Measurements from ENCODE around the gene TCHP. TPM values are rescaled to one million over a fixed set of nuclear protein-coding genes. Genes with fewer than 3 reads are reported as not detected.
A peak's percentile ranks its signal among the peaks of the same experiment; 100 is the strongest.

Gene TCHP
- total RNA-seq, 1 experiment from 2014 or later: 13.3 TPM

DNA sequence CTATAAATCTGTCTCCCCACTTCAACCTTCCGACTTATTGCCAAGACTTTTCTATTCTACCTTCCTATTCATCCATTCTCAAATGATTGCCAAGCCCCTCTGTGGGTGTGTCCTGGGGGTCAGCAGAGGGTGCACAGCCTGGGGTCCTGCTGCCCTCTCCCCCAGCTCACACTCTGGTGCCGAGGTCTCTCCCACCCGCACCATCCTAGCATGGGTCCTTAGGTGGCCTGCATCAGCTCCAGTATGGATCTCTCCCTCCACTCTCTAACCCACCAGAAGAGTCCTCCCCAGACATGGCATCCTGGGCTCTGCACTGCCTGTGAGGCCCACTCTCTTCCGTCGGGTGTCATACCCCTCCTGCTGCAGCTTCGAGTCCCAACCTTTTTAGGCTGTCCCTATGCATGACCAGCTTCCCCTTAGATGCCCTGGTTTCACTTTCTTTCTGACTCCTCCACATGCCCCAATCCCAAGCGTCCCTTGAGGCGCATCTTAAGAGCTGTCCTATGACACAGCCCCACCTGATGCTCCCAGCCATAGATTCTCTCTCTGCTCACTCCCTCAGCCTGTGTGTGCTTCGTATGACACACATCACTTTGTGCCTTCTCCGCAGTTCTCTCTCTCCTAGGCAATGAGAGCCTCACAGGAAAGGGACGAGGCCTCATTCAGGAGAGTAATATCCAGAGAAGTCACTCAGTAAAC lies 52.2 kb downstream of the TCHP start:
- Histone ChIP-seq H2BK12ac (ENCODE audit: insufficient read length, low read depth, low read length) (no peak overlapping the region), H2AK5ac (ENCODE audit: insufficient read length, low read length) (no peak overlapping the region), H3K27me3 (ENCODE audit: insufficient read depth, low read length) (no peaks in the 10 kb centered on the region), H2BK120ac (ENCODE audit: low read depth, low read length, poor library complexity, severe bottlenecking) (no peak overlapping the region), H3K4me1 (ENCODE audit: insufficient read depth, low read length) (no peaks in the 10 kb centered on the region), H3K23ac (ENCODE audit: insufficient read length, low read depth, low read length) (no peak overlapping the region), H3K14ac (ENCODE audit: insufficient read depth, low read length) (no peak overlapping the region), H3T11ph (ENCODE audit: low read length) (no peak overlapping the region), H3K79me2 (ENCODE audit: insufficient read depth, low read length) (no peaks in the 10 kb centered on the region), H2BK5ac (ENCODE audit: insufficient read length, low read length) (no peak overlapping the region), H3K79me1 (ENCODE audit: insufficient read depth, low read depth, low read length, poor library complexity, severe bottlenecking) (no peaks in the 10 kb centered on the region), H2BK15ac (ENCODE audit: low read depth, low read length) (no peak overlapping the region), H3K9me3 (ENCODE audit: control insufficient read depth, low read depth, low read length) (no peaks in the 10 kb centered on the region), H4K8ac (replicated peaks; ENCODE audit: insufficient read length, low read depth, low read length) (no peak overlapping the region), H3K4me2 (ENCODE audit: insufficient read depth, insufficient read length, low read length) (no peak overlapping the region), H4K91ac (ENCODE audit: insufficient read length, low read depth, low read length) (no peak overlapping the region), H3K18ac (ENCODE audit: insufficient read length, low read depth, low read length) (no peak overlapping the region), H3K9ac (ENCODE audit: extremely low read depth, insufficient read length, low read length) (no peak overlapping the region), H3K4ac (ENCODE audit: low read depth, low read length) (no peak overlapping the region), H3K27ac (ENCODE audit: insufficient read length, low read depth, low read length) (no peak overlapping the region), H4K20me1 (ENCODE audit: control insufficient read depth, insufficient read depth, insufficient read length) (peaks cover 4% of the 10 kb centered on the region), H2AFZ (ENCODE audit: low read length) (no peak overlapping the region), H4K5ac (ENCODE audit: insufficient read length, low read depth, low read length) (no peak overlapping the region), H3K23me2 (ENCODE audit: insufficient read length, low read depth, low read length, poor library complexity, severe bottlenecking) (no peaks in the 10 kb centered on the region), H3K56ac (ENCODE audit: insufficient read length, low read depth, low read length) (no peak overlapping the region), H2BK20ac (ENCODE audit: low read depth, low read length, poor library complexity, severe bottlenecking) (no peak overlapping the region)
- Mint-ChIP-seq H3K36me3 (ENCODE audit: insufficient read depth in 1 of 3, low read depth in 3 of 3) (peaks cover 12 to 53% (median 36%) of the 10 kb centered on the region in 3 experiments; a peak in 6 of 7 replicates), H3K4me3 (no peak overlapping the region), H3K4me1 (peaks cover 13 to 18% of the 10 kb centered on the region in 2 experiments), H3K27ac (peak overlapping the region in 1 of 3 experiments; percentile 76; a peak in 2 of 7 replicates), H3K9me3 (no peaks in the 10 kb centered on the region), H3K27me3 (ENCODE audit: low read depth) (no peaks in the 10 kb centered on the region)
- no peak for DNase-seq
- WGBS (ENCODE audit: extremely low coverage, insufficient read length, low lambda C conversion rate): no CpG with 5 or more reads among the region's 11 CpGs
- TF ChIP-seq, protein P1, sequence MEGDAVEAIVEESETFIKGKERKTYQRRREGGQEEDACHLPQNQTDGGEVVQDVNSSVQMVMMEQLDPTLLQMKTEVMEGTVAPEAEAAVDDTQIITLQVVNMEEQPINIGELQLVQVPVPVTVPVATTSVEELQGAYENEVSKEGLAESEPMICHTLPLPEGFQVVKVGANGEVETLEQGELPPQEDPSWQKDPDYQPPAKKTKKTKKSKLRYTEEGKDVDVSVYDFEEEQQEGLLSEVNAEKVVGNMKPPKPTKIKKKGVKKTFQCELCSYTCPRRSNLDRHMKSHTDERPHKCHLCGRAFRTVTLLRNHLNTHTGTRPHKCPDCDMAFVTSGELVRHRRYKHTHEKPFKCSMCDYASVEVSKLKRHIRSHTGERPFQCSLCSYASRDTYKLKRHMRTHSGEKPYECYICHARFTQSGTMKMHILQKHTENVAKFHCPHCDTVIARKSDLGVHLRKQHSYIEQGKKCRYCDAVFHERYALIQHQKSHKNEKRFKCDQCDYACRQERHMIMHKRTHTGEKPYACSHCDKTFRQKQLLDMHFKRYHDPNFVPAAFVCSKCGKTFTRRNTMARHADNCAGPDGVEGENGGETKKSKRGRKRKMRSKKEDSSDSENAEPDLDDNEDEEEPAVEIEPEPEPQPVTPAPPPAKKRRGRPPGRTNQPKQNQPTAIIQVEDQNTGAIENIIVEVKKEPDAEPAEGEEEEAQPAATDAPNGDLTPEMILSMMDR (conservative IDR thresholded peaks at IDR 0.05): no peak

All from H9 (cell line).